ENCODE measurements around the gene CD248.
A peak's percentile ranks its signal among the peaks of the same experiment; 100 is the strongest.

The CD248 gene

GRCh38 chr11:66285250-66285947 is 31.4 kb downstream of the CD248 start:
- peaks cover 31% of the 10 kb centered on the region for H4K20me1 ChIP-seq (ENCODE audit: insufficient read depth, low read length)
- no peak overlapping the region for H3K4me2 ChIP-seq (ENCODE audit: insufficient read depth, low read length)
- no peak overlapping the region for H2AFZ ChIP-seq (ENCODE audit: low read depth, low read length)
- H3K9me3 ChIP-seq (ENCODE audit: insufficient read depth, low read length, severe bottlenecking): no peaks in the 10 kb centered on the region
- TF ChIP-seq EZH2 (IDR thresholded peaks at IDR 0.05; ENCODE audit: borderline replicate concordance, low read depth, low read length, severe bottlenecking) (no peak), CTCF (IDR thresholded peaks at IDR 0.05; ENCODE audit: borderline replicate concordance, extremely low read depth, low read length, poor library complexity, severe bottlenecking) (no peak)
- H3K4me3 ChIP-seq (ENCODE audit: low read depth in 1 of 2, low read length in 2 of 2): no peak overlapping the region
- peaks cover 37% of the 10 kb centered on the region for H3K4me1 ChIP-seq (ENCODE audit: insufficient read depth, low read length)
- no peak for DNase-seq
- H3K79me2 ChIP-seq (ENCODE audit: insufficient read depth, low read length): peaks cover 14% of the 10 kb centered on the region
- no peak for ATAC-seq (ENCODE audit: insufficient read depth, low read depth)
- H3K36me3 ChIP-seq (ENCODE audit: insufficient read depth, low read length): no peaks in the 10 kb centered on the region
- no peak overlapping the region for H3K9ac ChIP-seq (ENCODE audit: low read depth, low read length)
- H3K27me3 ChIP-seq (ENCODE audit: insufficient read depth, low read length, poor library complexity): no peaks in the 10 kb centered on the region
- no peak overlapping the region for H3K27ac ChIP-seq (ENCODE audit: low read length)

GRCh38 chr11:66284526-66285078 is 32.2 kb downstream of the CD248 start:
- Histone ChIP-seq H3K79me2 (ENCODE audit: insufficient read depth, low read length) (peaks cover 14% of the 10 kb centered on the region), H2AFZ (ENCODE audit: low read depth, low read length) (no peak overlapping the region), H3K9me3 (ENCODE audit: insufficient read depth, low read length, severe bottlenecking) (no peaks in the 10 kb centered on the region), H3K4me1 (ENCODE audit: insufficient read depth, low read length) (peaks cover 29% of the 10 kb centered on the region), H4K20me1 (ENCODE audit: insufficient read depth, low read length) (peaks cover 39% of the 10 kb centered on the region), H3K4me3 (ENCODE audit: low read depth in 1 of 2, low read length in 2 of 2) (no peak overlapping the region), H3K27ac (ENCODE audit: low read length) (no peak overlapping the region), H3K9ac (ENCODE audit: low read depth, low read length) (no peak overlapping the region), H3K27me3 (ENCODE audit: insufficient read depth, low read length, poor library complexity) (no peaks in the 10 kb centered on the region), H3K36me3 (ENCODE audit: insufficient read depth, low read length) (no peaks in the 10 kb centered on the region), H3K4me2 (ENCODE audit: insufficient read depth, low read length) (no peak overlapping the region)
- DNase-seq (no peak), ATAC-seq (ENCODE audit: insufficient read depth, low read depth) (no peak)
- TF ChIP-seq EZH2 (IDR thresholded peaks at IDR 0.05; ENCODE audit: borderline replicate concordance, low read depth, low read length, severe bottlenecking) (no peak), CTCF (IDR thresholded peaks at IDR 0.05; ENCODE audit: borderline replicate concordance, extremely low read depth, low read length, poor library complexity, severe bottlenecking) (no peak)

DNA sequence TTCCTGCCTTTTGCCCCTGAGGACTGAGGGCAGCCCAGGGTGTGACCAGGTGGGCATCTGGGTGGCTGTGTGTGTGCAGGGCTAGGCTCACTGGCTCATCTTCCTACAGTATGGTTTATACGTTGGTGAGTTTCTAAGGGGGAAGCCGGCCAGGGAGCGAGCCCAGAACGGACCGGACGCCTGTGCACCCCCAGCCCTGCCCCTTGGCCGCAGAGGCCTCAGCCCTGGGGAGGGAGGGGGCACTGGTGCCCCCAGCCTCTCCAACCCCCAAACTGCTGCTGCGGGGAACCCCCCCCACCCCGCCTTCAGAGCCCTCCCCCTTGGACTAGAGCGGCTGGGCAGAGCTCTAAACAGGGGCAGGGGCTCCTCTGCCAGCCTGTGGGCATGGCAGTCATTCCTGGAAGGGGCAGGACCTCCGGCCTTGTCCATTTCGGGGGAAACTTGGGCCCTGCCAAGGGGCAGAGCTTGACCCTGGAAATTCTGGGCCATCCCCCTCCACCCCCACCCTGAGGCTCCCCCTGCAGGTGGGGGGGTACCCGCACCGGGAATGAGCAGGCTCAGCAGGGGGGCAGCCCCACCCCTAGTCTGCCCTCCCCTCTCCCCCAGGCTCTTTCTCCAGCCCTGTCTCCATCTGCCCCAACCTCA is 33.3 kb downstream of the CD248 start:
- TF ChIP-seq EZH2 (IDR thresholded peaks at IDR 0.05; ENCODE audit: borderline replicate concordance, low read depth, low read length, severe bottlenecking): no peak
- TF ChIP-seq CTCF (IDR thresholded peaks at IDR 0.05; ENCODE audit: borderline replicate concordance, extremely low read depth, low read length, poor library complexity, severe bottlenecking): peak; percentile 2
- no peak for DNase-seq

More for the DNA sequence above, 33.3 kb downstream of the CD248 start:
- H3K4me1 ChIP-seq (ENCODE audit: insufficient read depth, low read length): peaks cover 26% of the 10 kb centered on the region
- no peak for ATAC-seq (ENCODE audit: insufficient read depth, low read depth)
- no peak overlapping the region for H3K4me2 ChIP-seq (ENCODE audit: insufficient read depth, low read length)
- H3K9ac ChIP-seq (ENCODE audit: low read depth, low read length): no peak overlapping the region
- H3K79me2 ChIP-seq (ENCODE audit: insufficient read depth, low read length): peaks cover 12% of the 10 kb centered on the region
- H3K9me3 ChIP-seq (ENCODE audit: insufficient read depth, low read length, severe bottlenecking): no peaks in the 10 kb centered on the region
- peaks cover 45% of the 10 kb centered on the region for H4K20me1 ChIP-seq (ENCODE audit: insufficient read depth, low read length)
- H3K27me3 ChIP-seq (ENCODE audit: insufficient read depth, low read length, poor library complexity): no peaks in the 10 kb centered on the region
- H3K27ac ChIP-seq (ENCODE audit: low read length): no peak overlapping the region
- no peak overlapping the region for H2AFZ ChIP-seq (ENCODE audit: low read depth, low read length)
- H3K36me3 ChIP-seq (ENCODE audit: insufficient read depth, low read length): no peaks in the 10 kb centered on the region
- H3K4me3 ChIP-seq (ENCODE audit: low read depth in 1 of 2, low read length in 2 of 2): no peak overlapping the region

Data from DND-41 (cell line).